GM18499 (cell line): ENCODE results near the gene SLC6A2.
"Not testable (repeated sequence)": the region's sequence is repeated elsewhere in the genome, so short reads cannot be mapped to it uniquely, and the experiment has no call there.

Experiments used
- ATAC-seq: cut with Tn5 transposase; IDR thresholded peaks from one replicate; pipeline ENCODE4 v1.9.1; 2021; ENCODE audit warnings: moderate number of reproducible peaks; ENCODE audit not compliant: insufficient read depth, unreplicated experiment

The SLC6A2 gene

DNA sequence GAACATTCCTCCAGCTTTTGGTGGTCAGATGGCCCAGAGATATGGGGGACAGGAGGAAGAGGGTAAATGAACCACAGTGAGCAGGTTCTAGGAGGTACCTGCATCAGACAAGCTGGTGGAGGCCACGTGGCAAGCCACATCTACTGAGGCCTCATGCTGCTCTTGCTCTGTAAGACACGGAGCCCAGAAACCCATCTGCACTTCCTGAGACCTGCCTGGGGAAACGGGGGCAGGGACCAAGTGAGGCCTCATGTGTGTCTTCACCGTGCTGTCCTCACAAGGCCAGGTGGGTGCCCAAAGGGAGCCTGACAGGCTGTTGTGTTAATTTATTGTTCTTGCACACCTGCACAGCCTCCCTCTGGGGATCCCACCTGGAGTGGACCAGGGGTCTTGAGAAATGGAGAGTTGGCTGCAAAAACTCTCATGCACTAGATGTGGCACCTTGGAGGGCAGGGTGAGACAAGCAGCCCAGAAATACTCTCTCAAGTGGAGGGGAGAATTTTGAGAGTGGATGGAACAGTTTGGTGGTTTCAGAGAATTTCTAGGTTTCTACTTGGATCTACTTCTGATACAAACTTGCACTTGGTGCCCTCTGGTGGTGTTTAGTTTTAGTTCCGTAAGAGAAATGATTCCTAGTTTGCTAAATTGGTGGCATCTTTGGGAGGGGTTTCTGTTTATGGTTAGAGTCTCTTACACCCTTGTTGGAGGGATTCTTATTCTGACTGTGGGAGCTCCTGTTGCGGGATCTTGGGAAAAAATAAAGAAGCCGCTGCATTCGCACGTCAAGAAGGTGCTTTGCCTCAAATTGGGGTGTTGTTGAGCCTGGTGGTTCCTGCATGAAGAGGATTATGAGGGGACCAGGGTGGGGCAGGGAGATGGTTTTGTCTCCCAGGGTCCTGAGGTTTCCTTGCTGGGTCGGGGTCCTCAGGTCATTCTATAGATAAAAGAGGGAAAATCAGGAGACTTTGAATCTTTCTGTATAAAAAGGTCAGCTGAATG, 47.5 kb downstream of the SLC6A2 start:
- ATAC-seq = no peak

- ATAC-seq = no peak
Observed at GRCh38 chr16:55706739-55707384, 51.1 kb downstream of the SLC6A2 start.

- ATAC-seq = no peak
Observed at GRCh38 chr16:55709801-55710200, 54.0 kb downstream of the SLC6A2 start.

- ATAC-seq = no peak
Observed at GRCh38 chr16:55710466-55710865, 54.7 kb downstream of the SLC6A2 start.

- peak; percentile 72 for ATAC-seq
Observed at GRCh38 chr16:55711959-55712876, 56.4 kb downstream of the SLC6A2 start.

DNA sequence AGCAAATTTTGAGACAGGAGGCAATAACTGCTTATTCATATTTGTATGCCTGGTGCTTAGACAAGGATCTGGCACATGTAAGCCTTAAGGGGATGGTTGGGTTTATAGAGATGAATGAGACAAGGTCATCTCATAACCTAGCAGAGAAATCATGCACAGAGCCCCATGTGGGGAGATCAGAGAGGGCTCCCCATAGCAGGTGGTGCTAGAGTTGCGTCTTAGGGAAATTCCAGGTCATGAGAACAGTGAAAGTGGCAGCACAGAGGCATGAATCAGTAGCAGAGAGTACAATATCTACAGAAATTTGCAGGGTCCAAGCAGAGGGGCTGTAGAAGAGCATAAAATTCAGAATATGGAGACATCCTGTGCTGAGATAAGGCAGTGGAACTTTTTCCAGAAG, 57.3 kb downstream of the SLC6A2 start:
- no peak for ATAC-seq

DNA sequence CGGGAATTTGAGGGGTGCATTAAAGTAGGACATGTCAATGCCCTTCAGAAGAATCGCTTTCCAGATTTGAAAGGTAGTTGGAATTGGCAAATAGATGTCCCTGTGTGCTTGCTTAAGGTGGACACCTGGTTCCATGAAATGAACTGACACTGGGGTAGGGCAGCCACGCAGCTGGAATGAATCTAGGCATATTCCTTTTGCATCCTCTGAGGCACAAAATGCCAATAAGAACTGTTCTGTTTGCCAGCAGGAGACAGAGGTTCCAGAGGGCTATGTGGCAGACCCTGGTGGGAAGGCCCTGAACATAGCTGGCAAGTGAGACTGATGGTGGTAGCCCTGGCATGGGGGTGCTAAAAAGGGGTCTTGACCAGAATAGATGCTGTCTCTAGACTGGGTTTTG, 61.5 kb downstream of the SLC6A2 start:
- ATAC-seq = no peak

DNA sequence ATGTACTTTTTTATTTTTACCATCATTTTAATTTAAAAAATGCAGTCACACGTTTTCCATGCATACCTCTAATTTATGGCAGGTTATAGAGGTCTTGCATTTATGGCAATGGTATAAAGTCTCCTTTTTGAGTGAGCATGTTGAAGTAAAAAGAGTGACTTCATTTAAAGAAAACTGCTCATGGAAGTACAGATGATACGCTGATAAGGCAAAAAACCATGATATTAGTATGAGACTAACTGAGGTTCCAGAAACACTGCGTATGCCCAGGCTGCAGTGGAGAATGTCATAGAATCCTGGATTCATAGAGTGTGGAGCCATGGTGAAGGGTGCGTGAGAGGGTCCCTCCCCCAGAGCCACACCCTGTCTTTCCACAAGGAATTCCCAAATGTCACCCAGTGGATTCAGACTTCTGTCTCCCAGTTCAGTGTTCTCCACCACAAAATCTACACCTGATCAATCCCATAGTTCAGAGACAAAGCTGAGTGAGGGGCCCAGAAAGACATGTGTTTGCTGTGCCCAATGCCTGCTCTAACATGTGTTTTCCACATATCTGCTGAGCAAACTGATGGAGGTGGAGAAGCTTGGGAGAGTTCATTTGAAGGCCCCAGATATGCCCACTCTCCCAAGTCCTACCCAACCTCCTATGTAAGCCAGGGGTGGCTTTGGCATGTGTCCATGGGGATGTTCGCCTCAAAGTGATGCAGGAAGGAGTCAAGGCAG, 69.4 kb downstream of the SLC6A2 start:
- ATAC-seq = no peak

- ATAC-seq = no peak
Observed at GRCh38 chr16:55728797-55729196, 73.0 kb downstream of the SLC6A2 start.

DNA sequence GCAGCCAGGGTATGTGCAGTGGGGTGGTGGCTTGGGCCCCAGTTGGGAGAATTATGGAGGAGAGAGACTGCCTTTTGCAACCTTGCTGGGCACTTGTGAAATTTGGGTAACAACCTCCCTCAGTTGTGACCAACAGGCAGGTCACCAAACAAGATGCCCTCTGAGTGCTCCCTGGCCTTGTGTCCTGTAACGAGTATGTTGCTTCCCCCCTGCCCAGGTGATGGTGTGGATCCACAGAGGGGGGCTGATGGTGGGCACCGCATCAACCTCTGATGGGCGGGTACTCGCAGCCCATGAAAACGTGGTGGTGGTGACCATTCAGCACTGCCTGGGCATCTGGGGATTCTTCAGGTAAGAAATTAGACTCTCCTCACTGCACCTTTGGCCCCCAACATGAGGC, 74.3 kb downstream of the SLC6A2 start:
- ATAC-seq = no peak

GRCh38 chr16:55732496-55732895, 76.7 kb downstream of the SLC6A2 start:
- no peak for ATAC-seq

- ATAC-seq = no peak
Observed at GRCh38 chr16:55734665-55735064, 78.9 kb downstream of the SLC6A2 start.

DNA sequence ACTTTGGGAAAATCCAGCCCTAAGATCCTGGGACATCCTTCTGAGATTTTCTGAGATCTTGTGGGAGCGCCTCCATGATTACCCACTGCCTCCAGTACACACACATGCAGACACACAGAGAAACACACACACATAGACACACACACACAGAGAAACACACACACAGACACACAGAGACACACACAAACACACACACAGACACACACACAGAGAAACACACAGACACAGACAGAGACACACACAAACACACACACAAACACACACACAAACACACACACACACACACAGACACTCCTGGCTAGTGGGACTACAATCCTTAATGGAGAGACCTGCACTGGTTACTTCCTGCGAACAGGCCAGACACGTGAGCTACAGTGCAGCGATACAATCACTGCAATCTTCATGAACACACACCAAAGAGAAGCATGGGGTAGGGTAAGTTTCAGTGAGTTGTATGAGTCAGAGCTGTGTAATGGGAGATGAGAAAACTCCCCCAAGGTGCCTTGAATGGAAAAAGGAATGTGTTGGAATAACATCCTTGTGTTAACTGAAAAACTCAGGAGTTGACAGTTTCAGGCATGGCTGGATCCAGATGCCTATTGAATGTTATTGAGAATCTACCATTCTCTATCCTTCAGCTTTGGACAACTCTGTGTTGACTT, 79.5 kb downstream of the SLC6A2 start:
- no peak for ATAC-seq

DNA sequence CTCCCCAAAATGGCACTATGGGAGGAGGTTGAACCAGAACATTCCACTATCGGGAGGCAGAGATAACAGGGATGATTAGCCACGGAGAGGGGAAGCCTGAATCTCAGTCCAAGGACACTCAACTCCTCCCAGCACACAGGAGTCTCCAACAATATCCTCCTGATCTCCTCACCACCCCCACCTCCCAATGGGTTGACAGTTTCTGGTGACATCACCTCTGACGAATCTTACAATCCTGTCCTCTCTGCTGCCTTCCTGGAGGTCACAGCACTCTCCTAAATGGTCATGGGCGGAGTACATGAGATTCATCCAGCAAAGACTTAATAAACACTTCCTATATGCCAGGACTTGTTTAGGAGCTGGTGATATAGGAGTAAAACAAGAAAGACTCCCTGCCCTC, 80.9 kb downstream of the SLC6A2 start:
- ATAC-seq = no peak

DNA sequence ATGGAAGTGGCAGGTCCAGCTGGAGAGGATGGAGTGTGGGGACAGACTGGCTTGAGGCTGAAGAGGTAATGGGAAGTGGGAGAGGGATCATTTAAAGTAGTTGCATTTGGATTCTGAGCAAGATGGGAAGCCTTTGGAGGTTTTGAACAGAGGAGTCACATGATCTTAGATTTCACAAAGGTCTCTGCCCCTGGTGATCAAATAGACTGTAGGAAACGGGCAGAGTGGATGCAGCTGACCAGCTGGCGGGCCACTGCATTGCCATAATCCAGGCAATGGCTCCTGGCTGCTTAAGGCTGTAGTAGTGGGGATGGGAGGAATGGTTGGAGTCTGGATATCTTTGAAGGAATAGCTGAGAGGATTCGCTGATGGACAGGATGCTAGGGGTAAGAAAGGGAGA, 81.5 kb downstream of the SLC6A2 start:
- no peak for ATAC-seq

DNA sequence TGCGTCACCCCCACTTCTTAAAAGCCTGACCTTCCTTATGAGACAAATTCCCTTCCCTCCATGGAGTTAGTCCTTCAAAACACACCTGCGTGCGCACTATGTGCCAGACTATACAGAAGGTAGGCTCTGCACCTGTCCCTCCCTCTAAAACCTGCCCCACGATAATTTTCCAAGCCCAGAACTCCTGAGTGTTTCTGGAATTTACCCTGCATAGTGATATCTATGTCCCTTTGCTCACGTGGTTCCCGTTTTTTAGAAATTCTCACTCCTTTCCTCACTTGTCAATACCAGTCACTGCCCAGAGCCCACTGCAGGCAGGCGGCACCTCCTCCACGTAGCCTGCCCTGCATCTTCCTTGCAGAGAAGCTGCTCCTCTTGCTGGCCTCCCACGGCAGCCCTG, 82.2 kb downstream of the SLC6A2 start:
- ATAC-seq = no peak

DNA sequence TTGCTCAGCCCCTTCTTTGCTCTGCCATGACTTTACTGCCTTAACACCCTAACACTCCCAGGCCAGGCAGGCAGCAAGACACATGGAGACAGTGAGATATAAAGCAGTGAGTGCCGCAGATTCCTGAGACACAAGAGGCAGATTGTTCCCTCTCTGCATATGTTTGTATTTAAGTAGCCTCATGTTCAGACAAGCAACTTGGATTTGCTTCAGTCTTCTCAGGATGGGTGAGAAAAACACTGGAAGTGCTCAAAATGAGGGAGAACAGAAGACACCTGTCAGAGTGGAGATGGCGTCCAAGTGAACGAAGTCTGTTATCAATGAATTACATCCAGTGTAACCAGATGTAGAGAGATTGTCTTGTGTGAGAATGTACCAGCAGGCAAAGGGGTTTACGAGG, 90.3 kb downstream of the SLC6A2 start:
- ATAC-seq = no peak

DNA sequence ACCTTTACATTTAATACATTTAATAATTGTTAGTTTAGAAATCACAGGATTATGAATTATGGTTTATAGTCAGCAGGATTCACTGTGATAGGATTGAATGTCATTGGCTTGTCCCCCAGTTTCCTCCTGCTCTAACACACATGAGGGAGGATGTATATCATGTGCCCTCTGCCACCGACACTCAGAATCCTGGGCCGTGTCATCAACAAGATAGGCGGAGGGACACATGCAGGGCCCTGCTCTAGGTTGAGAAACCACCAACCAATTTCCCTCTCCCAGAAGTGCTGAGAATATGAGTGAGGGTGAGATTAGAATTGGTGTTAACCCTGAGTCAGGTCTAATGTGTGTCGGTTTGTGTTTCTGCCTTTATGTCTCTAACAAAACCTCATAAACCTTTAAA, 92.0 kb downstream of the SLC6A2 start:
- ATAC-seq = no peak

- ATAC-seq = not testable (repeated sequence)
Observed at GRCh38 chr16:55752465-55753144, 96.8 kb downstream of the SLC6A2 start.
